A549 treated with ZK216348 at 1 μM for 4 hours (cell line): Measurements from ENCODE around the gene ZDHHC7. TPM values are rescaled to one million over a fixed set of nuclear protein-coding genes. Genes with fewer than 3 reads are reported as not detected.

Experiments used
- total RNA-seq: library from RNA; stranded (reverse); fragments of 200-300 nt; extraction: Qiagen RNA extraction; gene quantifications from 5 replicates; pipeline ENCODE4 v1.2.3, GENCODE V29; 2022; ENCODE audit warnings: low read depth

The ZDHHC7 gene, protein sequence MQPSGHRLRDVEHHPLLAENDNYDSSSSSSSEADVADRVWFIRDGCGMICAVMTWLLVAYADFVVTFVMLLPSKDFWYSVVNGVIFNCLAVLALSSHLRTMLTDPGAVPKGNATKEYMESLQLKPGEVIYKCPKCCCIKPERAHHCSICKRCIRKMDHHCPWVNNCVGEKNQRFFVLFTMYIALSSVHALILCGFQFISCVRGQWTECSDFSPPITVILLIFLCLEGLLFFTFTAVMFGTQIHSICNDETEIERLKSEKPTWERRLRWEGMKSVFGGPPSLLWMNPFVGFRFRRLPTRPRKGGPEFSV
- 57.4 to 74.5 TPM (median 73.1 TPM) in 5 replicates for total RNA-seq

DNA sequence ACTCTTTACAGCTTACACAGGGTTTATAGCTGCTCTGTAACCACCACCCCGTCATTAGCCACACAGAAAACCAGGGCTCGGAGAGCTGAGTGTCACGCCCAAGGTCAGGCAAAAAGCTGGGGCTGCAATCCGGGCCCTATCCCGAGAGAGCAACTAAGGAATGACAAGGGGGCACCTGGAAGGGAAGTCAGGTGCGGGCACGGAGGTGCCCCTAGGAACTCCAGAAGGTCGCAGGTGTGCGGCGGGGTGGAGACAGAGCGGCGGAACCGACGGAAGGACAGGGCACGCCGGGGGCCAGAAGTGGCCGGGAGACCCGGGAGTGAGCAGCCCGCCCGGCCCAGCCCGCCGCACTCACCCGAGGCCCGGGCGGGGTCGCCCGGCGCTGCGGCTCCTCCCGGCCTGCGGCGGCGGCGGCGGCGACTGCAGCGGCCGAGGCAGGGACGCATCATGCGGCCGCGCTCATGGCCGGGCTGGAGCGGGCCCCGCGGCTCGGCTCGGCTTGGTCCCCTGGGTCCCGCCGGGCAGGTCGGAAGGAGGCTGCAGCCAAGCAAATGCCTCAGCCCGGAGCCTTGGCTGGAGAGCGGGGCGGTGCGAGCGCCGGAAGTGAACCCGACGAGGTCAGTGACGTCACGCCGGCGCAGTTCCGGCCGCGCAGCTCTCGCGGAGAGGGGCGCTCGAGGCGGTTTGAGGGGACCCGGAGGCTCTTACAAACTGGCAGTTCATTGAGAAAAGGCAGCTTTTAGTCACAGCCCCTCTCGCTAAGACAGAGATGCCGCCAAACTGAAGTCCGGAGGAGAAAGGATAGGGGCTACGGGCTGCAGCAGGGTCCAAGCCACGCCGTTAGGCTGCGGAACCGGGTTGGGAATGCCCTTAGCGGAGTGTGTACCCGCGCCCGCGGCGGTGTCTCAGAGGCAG, at the start of gene ZDHHC7:
Gene ZDHHC7 (minus strand): TSS at position 605 of the 915 bp plus-strand sequence. CDS start 20,917 bp downstream, outside the sequence.

DNA sequence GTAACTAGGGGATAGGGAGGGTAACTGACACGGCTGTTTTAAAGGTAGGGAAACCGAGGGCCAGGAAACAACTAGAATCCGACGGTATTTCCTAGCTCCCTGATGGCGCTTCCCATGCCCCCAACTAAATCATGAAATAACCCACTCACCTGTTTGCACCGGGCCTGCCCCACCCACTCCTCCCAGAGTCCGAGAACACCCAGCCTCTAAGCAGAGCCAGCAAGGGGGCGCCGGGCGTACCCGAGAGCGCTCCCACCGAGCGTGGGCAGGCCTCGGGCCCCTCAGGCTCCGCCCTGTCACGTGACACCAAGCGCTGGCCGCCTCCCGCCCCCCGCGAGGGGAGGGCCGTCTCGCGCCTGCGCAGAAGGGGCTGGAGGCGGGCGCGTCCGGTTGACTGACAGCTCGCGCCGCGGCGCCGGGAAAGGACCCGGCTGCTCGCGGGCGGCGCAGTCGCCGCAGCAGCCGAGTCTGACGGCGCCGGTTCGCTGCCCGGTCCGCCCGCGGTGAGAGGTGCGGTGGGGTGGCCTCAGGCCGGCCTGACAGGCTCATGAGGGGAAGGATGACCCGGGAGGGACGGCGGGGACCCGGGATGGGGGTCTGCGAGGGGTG, 16.1 kb upstream of the ZDHHC7 start, which contains the start of gene KIAA0513:
Gene KIAA0513 (plus strand): TSS at position 447 of the 609 bp plus-strand sequence. CDS start 39,277 bp downstream, outside the sequence.

Other genes with a start within 250 kb of the ZDHHC7 start
- gene CRISPLD2, start 191.6 kb downstream of the ZDHHC7 start, total RNA-seq, result 2.6 to 3.5 TPM (median 3.1 TPM) in 5 replicates
- 1.8 to 3.2 TPM (median 2.2 TPM) in 5 replicates for gene KIAA0513, start 16.3 kb upstream of the ZDHHC7 start, total RNA-seq
- gene CIBAR2, start 100.9 kb upstream of the ZDHHC7 start, total RNA-seq, result not detected in 5 replicates